ENCODE measurements around the gene EPS8L2.

Gene EPS8L2

GRCh38 chr11:774873-775592 lies 69.0 kb downstream of the EPS8L2 start:
- DNase-seq (ENCODE audit: low read depth, low spot score) = no peak

GRCh38 chr11:776263-776560 lies 70.2 kb downstream of the EPS8L2 start:
- DNase-seq (ENCODE audit: low read depth, low spot score) = no peak

- no peak for DNase-seq (ENCODE audit: low read depth, low spot score)
Measured at GRCh38 chr11:776561-777287, 70.7 kb downstream of the EPS8L2 start.

Measured in activated CD4-positive, CD25-positive, alpha-beta regulatory T cell treated with anti-CD3 and anti-CD28 coated beads, Interleukin-2, amount 50 U/mL, for 16 hours (primary cell).